Neural progenitor cell (in vitro differentiated cells): Measurements from ENCODE around the gene KRTAP22-1.

ENCODE experiments used
- EZH2 ChIP-seq: fragments of 200-600 bp; sonication (generic); IDR thresholded peaks from 2 replicates; pipeline ENCODE4 v1.6.1; 2017; ENCODE audit warnings: antibody characterized with exemption, mild to moderate bottlenecking, moderate library complexity
- EZH2phosphoT487 ChIP-seq: fragments of 200-600 bp; sonication (generic); IDR thresholded peaks from 2 replicates; pipeline ENCODE4 v1.6.1; 2017; ENCODE audit warnings: antibody characterized with exemption
- TF ChIP-seq, protein P1 (sequence below): fragments of 200-600 bp; sonication (generic); IDR thresholded peaks from 2 replicates; pipeline ENCODE4 v1.5.1; 2017; ENCODE audit warnings: antibody characterized with exemption, mild to moderate bottlenecking

DNA sequence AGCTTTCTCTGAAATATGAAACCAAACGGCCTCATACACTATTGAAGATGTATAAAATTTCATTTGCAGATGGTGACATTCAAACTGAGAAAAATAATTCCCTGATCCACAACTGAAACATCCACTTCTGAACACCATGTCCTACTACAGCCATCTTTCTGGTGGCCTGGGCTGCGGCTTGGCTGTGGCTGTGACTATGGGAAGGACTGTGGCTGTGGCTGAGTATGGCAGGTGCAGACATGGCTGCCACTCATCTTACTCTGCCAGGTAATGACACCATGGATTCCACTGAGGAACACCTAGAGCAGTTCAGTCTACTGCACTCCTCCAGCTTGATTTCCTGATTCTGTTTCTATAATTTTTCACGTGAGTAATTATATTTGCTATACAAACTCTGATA, 19.6 kb downstream of the KRTAP22-1 start, which contains the start of gene KRTAP20-4:
- TF ChIP-seq, protein P1, sequence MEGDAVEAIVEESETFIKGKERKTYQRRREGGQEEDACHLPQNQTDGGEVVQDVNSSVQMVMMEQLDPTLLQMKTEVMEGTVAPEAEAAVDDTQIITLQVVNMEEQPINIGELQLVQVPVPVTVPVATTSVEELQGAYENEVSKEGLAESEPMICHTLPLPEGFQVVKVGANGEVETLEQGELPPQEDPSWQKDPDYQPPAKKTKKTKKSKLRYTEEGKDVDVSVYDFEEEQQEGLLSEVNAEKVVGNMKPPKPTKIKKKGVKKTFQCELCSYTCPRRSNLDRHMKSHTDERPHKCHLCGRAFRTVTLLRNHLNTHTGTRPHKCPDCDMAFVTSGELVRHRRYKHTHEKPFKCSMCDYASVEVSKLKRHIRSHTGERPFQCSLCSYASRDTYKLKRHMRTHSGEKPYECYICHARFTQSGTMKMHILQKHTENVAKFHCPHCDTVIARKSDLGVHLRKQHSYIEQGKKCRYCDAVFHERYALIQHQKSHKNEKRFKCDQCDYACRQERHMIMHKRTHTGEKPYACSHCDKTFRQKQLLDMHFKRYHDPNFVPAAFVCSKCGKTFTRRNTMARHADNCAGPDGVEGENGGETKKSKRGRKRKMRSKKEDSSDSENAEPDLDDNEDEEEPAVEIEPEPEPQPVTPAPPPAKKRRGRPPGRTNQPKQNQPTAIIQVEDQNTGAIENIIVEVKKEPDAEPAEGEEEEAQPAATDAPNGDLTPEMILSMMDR = no peak
- TF ChIP-seq EZH2 = no peak
- TF ChIP-seq EZH2phosphoT487 = no peak
